Lower leg skin (tissue), 3 donors: ENCODE measurements around the gene ZDHHC1.

Source experiments
- POLR2A ChIP-seq, 2 donors: fragments of 450-650 bp; IDR thresholded peaks; one replicate each; pipeline ENCODE4 v1.6.1; 2016 to 2017; ENCODE audit warnings: antibody characterized with exemption in 2 of 2, mild to moderate bottlenecking in 1 of 2, moderate library complexity in 1 of 2
- TF ChIP-seq, protein P1 (sequence below), 3 donors: fragments of 450-650 bp; IDR thresholded peaks; one replicate each; pipeline ENCODE4 v1.5.1; 2016; ENCODE audit warnings: antibody characterized with exemption in 3 of 3, mild to moderate bottlenecking in 3 of 3, moderate library complexity in 2 of 3

GRCh38 chr16:67413978-67414911, 2.0 kb downstream of the ZDHHC1 start:
- TF ChIP-seq, protein P1, sequence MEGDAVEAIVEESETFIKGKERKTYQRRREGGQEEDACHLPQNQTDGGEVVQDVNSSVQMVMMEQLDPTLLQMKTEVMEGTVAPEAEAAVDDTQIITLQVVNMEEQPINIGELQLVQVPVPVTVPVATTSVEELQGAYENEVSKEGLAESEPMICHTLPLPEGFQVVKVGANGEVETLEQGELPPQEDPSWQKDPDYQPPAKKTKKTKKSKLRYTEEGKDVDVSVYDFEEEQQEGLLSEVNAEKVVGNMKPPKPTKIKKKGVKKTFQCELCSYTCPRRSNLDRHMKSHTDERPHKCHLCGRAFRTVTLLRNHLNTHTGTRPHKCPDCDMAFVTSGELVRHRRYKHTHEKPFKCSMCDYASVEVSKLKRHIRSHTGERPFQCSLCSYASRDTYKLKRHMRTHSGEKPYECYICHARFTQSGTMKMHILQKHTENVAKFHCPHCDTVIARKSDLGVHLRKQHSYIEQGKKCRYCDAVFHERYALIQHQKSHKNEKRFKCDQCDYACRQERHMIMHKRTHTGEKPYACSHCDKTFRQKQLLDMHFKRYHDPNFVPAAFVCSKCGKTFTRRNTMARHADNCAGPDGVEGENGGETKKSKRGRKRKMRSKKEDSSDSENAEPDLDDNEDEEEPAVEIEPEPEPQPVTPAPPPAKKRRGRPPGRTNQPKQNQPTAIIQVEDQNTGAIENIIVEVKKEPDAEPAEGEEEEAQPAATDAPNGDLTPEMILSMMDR (IDR thresholded peaks at IDR 0.05) = no peak
- TF ChIP-seq POLR2A (IDR thresholded peaks at IDR 0.05) = no peak
